GM11168 (cell line): ENCODE results near the gene COQ10B.

Source experiments
- in situ Hi-C: fragments of 300-500 bp; cut with MboI; formaldehyde crosslinking; loops from one replicate; pipeline ENCODE4 v1.12.0; 2022; ENCODE audit warnings: low sequenced_read_pairs; ENCODE audit not compliant: unreplicated experiment

Gene COQ10B

DNA sequence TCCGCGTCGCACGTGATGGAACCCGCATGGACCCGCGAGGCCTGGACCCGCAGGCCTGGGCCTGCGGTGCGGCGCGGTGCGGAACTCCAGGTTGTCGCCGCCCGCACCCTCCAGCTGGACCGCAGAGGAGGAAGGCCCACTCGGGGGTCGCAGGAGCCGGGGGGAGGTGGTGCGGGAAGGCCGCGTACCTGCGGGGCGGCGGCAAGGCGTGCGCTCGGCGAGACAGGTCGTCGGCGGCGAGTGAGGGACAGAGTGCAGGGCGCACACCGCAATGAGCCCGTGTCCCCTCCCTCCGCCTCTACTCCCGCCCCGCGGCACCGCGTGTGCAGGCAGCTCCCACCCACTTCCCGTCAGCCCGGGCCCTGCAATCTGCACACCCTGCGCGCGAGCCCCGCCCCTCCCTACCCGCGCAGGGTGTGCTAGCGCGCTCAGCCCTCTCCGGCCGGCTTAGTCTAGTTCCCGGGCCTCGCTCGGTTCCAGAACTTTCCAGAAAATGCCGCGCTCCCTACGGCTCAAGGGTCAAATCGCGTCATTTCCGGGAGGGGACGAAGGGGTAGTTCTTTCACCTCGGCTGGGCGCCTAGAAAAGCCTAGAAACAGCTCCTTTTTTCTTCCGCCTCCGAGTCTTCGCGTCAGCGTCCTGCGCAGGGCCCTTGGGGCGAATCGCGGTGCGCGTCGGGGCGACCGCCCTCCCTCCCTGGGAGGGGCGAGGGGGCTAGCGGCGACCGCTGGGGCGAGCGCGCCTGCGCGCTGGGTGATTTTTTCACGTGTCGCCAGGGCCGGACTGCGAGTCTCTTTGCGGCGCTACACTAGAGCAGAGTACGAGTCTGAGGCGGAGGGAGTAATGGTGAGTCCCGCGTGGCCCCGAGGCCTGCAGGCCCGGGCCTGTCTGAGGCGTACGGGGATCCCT lies 46.5 kb downstream of the COQ10B start, which contains the start of the genes HSPD1 and HSPE1:
HSPD1 (minus strand) TSS at position 247 of the 909 bp plus-strand sequence. CDS start 992 bp downstream, outside the sequence.
HSPE1 (plus strand) TSS at position 786 of the 909 bp plus-strand sequence; CDS start at position 844, 58 bp downstream.
- in situ Hi-C loops: no loop called here

DNA sequence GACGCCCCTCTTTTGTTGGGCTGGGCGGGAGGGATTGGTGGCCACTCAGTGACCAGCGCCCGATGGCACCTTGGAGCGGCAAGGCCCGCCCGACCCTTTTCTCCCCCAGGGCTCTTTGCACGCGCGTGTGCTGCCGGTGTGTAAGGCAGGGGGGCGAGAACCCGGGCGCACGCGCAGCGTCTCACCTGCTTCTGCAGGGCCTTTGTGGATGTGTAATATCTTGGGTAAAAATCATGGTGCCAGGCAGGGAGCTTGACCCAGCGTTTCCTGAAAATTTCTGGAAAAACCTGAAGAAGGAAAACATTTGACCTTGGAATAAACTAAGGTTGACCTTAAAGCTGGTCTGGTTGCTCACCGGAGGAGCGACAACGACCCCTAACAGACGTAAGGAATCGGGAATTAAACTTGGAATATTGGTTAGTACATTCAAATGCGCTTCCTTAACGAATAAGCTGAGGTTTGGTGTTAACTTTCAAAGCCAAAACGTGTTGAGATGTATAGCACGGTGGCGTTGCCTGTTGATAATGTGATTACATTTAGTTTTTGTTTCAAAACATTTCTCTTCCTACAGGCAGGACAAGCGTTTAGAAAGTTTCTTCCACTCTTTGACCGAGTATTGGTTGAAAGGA lies 47.3 kb downstream of the COQ10B start:
- in situ Hi-C loops: no loop called here

DNA sequence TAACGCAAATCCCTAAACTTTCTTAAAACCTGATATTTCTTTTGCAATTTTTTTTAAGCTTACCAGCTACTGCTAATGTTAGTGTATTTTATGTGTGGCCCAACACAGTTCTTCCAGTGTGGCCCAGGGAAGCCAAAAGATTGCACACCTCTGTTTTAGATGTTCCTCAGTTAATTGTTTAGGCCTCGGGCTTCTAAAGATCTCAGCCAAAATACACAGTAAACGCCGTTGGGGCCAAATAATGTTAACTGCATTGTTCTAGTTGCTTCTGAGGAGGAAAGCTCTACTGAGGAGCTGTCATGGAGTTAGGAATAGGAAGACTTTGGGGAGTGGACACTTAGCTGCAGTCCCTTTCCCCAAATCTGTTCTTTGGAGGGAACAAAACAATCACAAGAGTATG lies 48.8 kb downstream of the COQ10B start:
- in situ Hi-C loops: no loop called here

DNA sequence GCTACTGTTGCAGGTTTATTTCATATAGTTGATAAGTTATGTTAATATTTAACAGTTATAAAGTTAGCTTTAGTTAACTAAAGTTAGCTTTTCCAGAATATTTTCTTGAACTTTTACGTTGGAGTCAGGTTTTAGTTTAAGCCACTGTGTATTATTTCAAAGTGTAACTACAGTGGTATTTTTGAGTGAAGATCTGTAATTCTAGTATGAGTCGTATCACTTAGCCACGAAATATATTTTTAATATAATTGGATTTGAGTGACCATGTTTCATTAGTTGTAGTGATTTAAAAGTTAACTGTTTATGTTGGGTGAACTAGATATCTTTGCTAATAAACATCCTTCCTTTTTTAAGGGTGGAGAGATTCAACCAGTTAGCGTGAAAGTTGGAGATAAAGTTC lies 49.3 kb downstream of the COQ10B start:
- in situ Hi-C loops: no loop called here

DNA sequence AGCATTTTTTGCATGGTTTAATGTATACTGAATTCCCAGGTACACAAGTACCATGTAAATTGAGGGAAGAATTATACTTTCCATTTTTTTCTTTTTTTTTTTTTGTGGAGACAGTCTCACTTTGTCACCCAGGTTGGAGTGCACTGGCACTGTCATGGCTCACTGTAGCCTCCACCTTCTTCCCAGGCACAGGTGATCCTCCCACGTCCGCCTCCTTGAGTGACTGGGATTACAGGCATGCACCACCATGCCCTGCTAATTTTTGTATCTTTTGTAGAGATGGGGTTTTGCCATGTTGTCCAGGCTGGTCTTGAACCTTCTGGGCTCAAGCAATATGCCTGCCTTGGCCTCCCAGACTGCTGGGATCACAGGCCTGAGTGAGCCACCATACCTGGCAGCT lies 50.6 kb downstream of the COQ10B start:
- in situ Hi-C loops: no loop called here

DNA sequence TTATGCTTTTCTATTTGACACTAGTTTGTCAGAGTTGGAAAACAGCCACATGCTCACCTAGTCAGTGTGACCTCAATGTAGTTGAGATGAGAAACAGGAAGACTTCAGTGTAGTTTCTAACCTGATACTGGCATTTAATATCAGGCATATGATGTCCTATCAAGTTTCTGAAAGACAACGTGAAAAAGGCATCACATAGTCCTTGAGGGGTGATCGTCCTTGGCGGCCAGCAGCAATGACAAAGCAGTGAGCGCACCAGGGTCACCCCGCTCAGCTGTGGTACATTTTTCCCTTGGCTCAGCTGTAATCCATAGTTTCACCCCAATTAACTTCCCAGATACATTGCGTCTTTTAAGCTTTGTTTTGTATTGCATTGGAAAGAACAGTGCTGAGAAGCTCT lies 51.2 kb downstream of the COQ10B start:
- in situ Hi-C loops: no loop called here

DNA sequence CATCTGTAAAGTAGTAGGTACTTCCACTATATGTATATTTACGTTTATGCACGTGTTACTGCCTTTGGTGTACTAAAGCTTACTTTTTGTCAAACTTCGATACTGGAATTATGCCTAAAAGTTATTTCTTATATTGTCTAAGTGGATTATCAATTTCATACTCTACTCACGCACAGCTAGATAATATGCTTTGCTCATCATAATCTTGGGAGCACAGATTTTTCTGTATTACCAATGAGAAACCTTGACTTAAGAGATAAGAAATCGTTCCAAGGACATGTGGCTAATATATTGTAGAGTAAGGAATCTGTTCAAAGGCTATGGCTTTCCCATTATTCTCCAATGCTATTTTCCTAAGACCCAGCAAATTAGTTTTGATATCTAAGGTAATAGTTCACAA lies 53.3 kb downstream of the COQ10B start:
- in situ Hi-C loops: no loop called here

DNA sequence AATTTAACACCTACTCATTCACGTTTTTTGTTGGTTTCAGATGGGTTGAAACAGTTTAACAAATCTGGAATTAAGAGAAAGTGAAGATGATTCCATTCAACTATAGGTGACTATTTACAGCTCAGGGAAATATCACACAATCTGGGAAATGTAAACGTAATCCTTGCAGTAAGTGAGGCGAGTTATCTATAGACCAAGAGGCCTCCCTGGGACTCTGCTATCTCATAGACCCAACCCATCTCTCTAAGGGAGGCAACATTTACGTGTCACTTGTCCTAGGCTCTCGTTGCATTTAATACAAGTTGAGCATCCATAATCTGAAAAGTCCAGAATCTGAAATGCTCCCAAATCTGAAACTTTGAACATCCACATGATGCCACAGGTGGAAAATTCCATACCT lies 60.6 kb downstream of the COQ10B start:
- in situ Hi-C loops: no loop called here

DNA sequence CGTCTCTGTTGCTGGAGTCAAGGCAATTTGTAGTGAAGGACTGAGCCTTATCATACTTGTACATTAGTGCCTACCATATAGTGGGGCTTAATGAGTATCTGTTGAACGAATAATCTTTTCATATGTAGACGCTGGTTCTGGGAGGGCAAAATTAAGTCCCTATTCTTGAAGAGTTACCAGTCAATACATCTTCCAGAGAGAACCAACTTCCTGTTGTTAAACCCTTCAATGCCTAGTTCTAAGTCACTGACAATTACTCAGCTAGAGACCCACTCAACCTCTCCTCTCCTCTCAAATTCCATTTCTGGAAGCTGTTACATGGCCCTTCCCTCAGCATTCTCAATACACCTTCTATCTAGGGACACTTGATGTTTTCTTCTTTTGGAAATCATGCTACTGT lies 61.4 kb downstream of the COQ10B start:
- in situ Hi-C loops: no loop called here

DNA sequence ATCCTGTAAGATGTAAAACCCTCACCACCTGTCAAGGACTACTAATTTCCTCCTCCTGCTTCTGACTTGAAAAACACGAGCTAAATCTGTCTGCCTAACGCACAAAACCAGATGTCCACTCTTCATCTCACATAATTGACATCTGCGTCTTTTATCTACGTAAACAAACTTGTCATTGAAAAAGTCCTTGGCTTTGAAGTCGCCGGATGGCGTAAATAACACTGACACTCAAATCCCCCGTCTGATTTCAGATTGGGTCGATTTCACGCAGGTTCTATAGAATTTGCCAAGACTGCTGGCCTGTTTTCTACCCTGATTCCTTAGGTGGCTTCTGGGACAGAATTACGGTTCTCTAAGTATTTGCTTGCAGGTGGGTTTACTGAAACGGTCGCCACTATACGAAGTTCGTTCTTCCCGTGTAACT lies 62.0 kb downstream of the COQ10B start:
- in situ Hi-C loops: no loop called here

DNA sequence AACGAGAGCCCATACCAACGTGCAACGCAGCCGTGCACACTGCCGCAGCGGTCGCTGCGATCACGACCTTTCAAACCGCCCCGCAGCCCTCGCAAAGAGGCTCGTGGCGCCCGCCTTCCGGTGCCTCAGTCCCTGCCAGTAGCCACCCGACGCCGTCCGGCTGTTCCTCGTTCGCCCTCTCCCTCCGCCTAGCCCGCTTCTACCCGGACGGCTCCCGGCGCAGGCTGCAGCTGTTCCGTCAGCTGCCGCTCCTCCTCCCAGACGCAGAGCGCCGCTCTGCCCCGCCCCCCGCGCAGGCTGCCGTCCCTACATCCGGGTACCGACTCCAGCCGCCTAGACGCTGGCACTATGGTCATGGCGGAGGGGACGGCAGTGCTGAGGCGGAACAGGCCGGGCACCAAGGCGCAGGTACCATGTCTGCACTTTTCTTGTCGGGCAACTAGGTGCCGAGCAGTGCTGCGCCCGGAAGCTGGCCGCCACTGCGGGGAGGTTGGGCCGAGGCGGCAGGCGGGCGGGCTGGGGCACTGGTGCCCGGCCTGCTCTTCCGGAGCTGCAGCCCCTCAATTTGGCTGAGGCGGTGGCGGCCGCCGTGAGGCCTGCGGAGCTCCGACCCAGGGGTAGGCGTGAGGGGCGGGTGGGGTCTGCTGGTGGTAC lies 62.5 kb downstream of the COQ10B start, which contains the start of gene MOB4:
MOB4 (plus strand) TSS at position 328 of the 654 bp plus-strand sequence; CDS start at position 349, 21 bp downstream.
- in situ Hi-C loops: no loop called here

DNA sequence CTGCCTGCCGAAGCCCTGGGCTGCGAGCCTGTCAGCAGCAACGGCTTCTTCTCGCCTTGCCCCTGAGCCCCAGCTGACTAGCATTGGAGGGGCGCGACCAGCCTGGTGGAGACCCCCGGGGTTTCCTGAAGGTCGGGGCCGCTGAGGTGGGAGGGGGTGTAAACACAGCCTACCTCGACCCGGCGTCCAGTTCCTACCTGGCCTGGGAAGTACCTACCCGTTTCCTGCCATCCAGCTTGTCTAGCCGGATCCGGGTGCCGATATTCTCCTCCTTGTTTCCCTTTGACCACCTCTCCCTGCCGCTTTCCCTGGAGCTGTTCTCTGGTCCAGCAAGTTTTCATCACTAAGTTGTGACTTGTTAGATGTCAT lies 63.0 kb downstream of the COQ10B start:
- in situ Hi-C loops: no loop called here

DNA sequence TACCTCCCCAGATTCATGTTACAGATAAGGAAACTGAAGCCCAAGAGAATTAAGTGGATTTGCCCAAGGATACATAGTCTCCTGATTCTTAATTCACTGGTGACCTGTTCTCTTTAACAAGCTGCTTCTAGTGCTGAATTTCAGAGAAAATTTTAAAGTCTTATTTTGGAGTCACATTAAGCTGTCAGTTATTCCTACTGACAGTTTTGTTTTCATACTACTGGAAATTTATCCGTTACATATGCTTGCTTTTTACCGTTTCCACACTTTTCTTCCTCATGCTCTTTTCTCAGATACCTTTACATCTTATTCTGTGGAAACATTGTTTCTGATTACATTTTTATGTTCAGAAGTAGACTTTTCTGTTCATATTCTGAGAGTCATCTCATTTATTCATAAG lies 63.8 kb downstream of the COQ10B start:
- in situ Hi-C loops: no loop called here
